ENCODE data around the gene KLK1. TPM values are rescaled to one million over a fixed set of nuclear protein-coding genes. Genes with fewer than 3 reads are reported as not detected.

KLK1 gene
- total and polyA plus RNA-seq, 2 of the 13 experiments (the other 11 are each of a cell fraction or from before 2014, with no cell fraction given), result not detected

DNA sequence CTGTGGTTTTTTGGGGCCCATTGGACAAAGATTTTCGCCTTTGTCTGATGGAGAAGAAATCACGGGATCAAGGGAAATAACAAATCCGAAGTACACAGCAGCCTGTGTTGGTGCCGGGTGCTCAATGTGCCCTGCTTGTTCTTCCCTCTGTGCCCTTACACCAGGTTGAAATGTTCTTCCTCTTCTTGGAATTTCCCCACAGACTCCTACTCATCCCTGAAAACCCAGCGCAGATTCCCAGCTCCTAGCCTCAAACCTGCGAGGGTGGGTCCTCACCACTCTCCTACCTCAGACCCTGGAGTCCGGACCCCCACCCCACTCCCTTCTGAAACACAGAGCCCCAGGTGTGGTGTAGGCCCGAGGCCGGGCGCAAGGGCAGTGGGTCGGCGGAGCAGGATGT is 38.3 kb downstream of the KLK1 start:
- H3K9me3 ChIP-seq (ENCODE audit: low read length), result no peaks in the 10 kb centered on the region
- no peaks in the 10 kb centered on the region for H3K36me3 ChIP-seq (replicated peaks in 1 of 2; ENCODE audit: control insufficient read depth in 1 of 2, insufficient read depth in 2 of 2, low read length in 2 of 2)
- 0 out of 2 replicates have a peak, but pooled peaks cover 6% of the 10 kb centered on the region for H3K4me1 ChIP-seq (ENCODE audit: insufficient read depth, low read length)
- peaks cover 0 to 6% of the 10 kb centered on the region in 2 experiments; a peak in 2 of 5 replicates for H3K27me3 ChIP-seq (ENCODE audit: control insufficient read depth in 1 of 2, insufficient read depth in 2 of 2, low read length in 2 of 2)
- no peaks in the 10 kb centered on the region for H4K20me1 ChIP-seq (ENCODE audit: insufficient read depth, low read length)
- H3K9ac ChIP-seq (ENCODE audit: insufficient read depth, low read depth, low read length), result no peak overlapping the region
- TF ChIP-seq, protein P1, sequence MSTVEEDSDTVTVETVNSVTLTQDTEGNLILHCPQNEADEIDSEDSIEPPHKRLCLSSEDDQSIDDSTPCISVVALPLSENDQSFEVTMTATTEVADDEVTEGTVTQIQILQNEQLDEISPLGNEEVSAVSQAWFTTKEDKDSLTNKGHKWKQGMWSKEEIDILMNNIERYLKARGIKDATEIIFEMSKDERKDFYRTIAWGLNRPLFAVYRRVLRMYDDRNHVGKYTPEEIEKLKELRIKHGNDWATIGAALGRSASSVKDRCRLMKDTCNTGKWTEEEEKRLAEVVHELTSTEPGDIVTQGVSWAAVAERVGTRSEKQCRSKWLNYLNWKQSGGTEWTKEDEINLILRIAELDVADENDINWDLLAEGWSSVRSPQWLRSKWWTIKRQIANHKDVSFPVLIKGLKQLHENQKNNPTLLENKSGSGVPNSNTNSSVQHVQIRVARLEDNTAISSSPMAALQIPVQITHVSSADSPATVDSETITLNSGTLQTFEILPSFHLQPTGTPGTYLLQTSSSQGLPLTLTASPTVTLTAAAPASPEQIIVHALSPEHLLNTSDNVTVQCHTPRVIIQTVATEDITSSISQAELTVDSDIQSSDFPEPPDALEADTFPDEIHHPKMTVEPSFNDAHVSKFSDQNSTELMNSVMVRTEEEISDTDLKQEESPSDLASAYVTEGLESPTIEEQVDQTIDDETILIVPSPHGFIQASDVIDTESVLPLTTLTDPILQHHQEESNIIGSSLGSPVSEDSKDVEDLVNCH (CRISPR knock-in tag; IDR thresholded peaks at IDR 0.05), result no peak
- TF ChIP-seq ZNF367 (CRISPR knock-in tag; IDR thresholded peaks at IDR 0.05; ENCODE audit: borderline replicate concordance) (no peak), ZNF24 (IDR thresholded peaks at IDR 0.05) (no peak), RARG (CRISPR knock-in tag; IDR thresholded peaks at IDR 0.05; ENCODE audit: low read depth) (no peak), SP2 (CRISPR knock-in tag; IDR thresholded peaks at IDR 0.05) (no peak), PATZ1 (CRISPR knock-in tag; IDR thresholded peaks at IDR 0.05) (no peak), ZFAT (CRISPR knock-in tag; conservative IDR thresholded peaks at IDR 0.05) (no peak), DRAP1 (CRISPR knock-in tag; IDR thresholded peaks at IDR 0.05) (no peak), CCAR2 (optimal IDR thresholded peaks at IDR 0.05; ENCODE audit: low read depth, low read length) (no peak)
- TF ChIP-seq, protein P2, sequence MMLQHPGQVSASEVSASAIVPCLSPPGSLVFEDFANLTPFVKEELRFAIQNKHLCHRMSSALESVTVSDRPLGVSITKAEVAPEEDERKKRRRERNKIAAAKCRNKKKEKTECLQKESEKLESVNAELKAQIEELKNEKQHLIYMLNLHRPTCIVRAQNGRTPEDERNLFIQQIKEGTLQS (CRISPR knock-in tag; IDR thresholded peaks at IDR 0.05), result no peak
- no peak for ATAC-seq
- ChIA-PET POLR2A (no interaction called here), CTCF (ENCODE audit: low intra/inter-chr PET ratio, low total read pairs) (no interaction called here)
- H3K27ac ChIP-seq (ENCODE audit: extremely low read length, insufficient read depth, low read length), result no peak overlapping the region
- H2AFZ ChIP-seq (ENCODE audit: low read length), result no peak overlapping the region
- H3K79me2 ChIP-seq (ENCODE audit: insufficient read depth, low read length), result no peaks in the 10 kb centered on the region
- in situ Hi-C loops (cut with HindIII; ENCODE audit: extremely low pct_ligation_motif_present, low pct_unique_long_range_greater_than_20kb) (loop anchor here (10.0 to 25.0 kb wide), 3 partner anchors 181 to 423 kb away; partner anchors contain the start of gene NAPSA), intact Hi-C loops (cut with micrococcal nuclease; ENCODE audit: unreplicated experiment) (no loop called here)
- no peak for FAIRE-seq
- no peak overlapping the region for H3K4me3 ChIP-seq (replicated peaks in 1 of 3; ENCODE audit: insufficient read depth in 1 of 3, low read depth in 2 of 3, low read length in 3 of 3)
- BruUV-seq (replicated peaks), result no TSS peak
- 18% methylated on average over 12 of the region's 12 CpGs for WGBS (ENCODE audit: low lambda C conversion rate)
- no peak overlapping the region for H3K4me2 ChIP-seq (ENCODE audit: low read depth, low read length)
- DNase-seq (ENCODE audit: low spot score), result no peak

All from HepG2 (cell line).